ENCODE data around the gene ZFYVE21.

DNA sequence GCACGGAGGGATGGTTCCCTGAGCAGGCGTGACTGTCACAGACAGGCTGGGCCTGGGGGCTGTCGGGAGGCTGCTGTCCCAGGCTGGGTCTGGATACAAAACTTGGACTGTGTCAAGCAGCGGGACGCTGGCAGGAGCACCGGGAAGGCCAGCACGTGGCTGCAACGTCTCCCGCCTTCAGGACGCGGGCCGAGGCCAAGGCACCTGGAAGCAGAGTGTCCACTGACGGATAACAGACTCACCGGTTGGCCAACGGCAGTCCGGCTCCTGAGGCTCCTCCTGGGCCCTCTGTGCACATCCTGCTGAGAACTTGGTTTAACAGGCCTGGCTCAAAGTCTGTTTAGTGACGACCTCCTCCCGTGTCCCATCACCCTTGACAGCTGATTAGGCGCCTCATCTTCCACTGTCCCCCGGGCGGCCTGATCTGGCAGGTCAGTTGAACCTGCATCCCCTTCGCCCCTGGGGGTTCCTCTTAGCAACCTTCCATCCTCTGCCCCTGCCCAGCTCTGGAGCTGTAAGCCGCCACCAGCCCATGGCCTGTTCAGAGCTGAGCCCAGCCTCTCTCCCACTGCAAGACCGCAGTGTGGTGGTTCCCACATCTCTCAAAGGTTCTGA is 2.9 kb upstream of the ZFYVE21 start:
- TF ChIP-seq, protein P1, sequence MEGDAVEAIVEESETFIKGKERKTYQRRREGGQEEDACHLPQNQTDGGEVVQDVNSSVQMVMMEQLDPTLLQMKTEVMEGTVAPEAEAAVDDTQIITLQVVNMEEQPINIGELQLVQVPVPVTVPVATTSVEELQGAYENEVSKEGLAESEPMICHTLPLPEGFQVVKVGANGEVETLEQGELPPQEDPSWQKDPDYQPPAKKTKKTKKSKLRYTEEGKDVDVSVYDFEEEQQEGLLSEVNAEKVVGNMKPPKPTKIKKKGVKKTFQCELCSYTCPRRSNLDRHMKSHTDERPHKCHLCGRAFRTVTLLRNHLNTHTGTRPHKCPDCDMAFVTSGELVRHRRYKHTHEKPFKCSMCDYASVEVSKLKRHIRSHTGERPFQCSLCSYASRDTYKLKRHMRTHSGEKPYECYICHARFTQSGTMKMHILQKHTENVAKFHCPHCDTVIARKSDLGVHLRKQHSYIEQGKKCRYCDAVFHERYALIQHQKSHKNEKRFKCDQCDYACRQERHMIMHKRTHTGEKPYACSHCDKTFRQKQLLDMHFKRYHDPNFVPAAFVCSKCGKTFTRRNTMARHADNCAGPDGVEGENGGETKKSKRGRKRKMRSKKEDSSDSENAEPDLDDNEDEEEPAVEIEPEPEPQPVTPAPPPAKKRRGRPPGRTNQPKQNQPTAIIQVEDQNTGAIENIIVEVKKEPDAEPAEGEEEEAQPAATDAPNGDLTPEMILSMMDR (IDR thresholded peaks at IDR 0.05; ENCODE audit: low read depth, low read length, poor library complexity, severe bottlenecking): no peak
- no peak for TF ChIP-seq EZH2phosphoT487 (IDR thresholded peaks at IDR 0.05; ENCODE audit: borderline replicate concordance, low read length)

Measured in DOHH2 (cell line).